Measurements from ENCODE around the gene CXCL3. TPM values are rescaled to one million over a fixed set of nuclear protein-coding genes. Genes with fewer than 3 reads are reported as not detected.

CXCL3 gene
- total and polyA plus RNA-seq, 10 of the 15 experiments (the other 5 are each of a cell fraction or from before 2014, with no cell fraction given) = not detected

DNA sequence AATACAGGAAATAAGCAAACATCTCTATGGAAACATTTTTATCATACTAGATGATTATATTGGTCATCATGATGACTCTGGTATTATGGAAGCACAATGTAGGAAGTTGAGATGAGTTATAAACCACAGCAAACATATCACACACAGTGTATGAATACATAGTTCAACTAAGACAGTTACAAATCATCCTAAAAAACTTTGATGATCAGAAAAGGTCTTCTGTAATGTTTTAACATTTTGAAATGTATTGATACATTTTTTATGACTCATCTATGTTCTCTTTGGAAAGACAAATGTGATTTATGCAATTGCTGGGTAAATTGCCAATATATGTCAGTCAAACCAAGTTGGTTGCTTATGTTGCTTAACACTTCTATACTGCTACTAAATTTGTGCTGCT, 4.8 kb downstream of the CXCL3 start:
- CTCF ChIA-PET = no interaction called here

More for the DNA sequence above, 4.8 kb downstream of the CXCL3 start:
- ChIA-PET POLR2A (no interaction called here), SMC1A (ENCODE audit: uncharacterized antibody, unreplicated experiment) (no interaction called here), RAD21 (ENCODE audit: unreplicated experiment) (no interaction called here)
- no peak overlapping the region for H3K4me3 ChIP-seq
- H3K36me3 ChIP-seq (ENCODE audit: control insufficient read depth in 2 of 2, insufficient read depth in 2 of 2, low read length in 1 of 2) = no peaks in the 10 kb centered on the region
- BruUV-seq (replicated peaks) = no TSS peak
- H3K4me1 ChIP-seq (ENCODE audit: control insufficient read depth, insufficient read depth, low read length) = peaks cover 3% of the 10 kb centered on the region; the same call in 1 of the 2 replicates
- H3K9ac ChIP-seq (ENCODE audit: control insufficient read depth, insufficient read depth, low read length) = no peak overlapping the region
- H3K27me3 ChIP-seq (replicated peaks in 1 of 2; ENCODE audit: control insufficient read depth in 2 of 2, insufficient read depth in 2 of 2, low read length in 1 of 2) = peaks cover 1 to 6% of the 10 kb centered on the region in 2 experiments; a peak in 1 of 4 replicates
- DNase-seq (ENCODE audit: low read depth, low spot score) (no peak), FAIRE-seq (no peak), ATAC-seq (no peak)
- TF ChIP-seq YBX1 (IDR thresholded peaks at IDR 0.05) (no peak), CEBPB (IDR thresholded peaks at IDR 0.05; ENCODE audit: borderline replicate concordance in 1 of 2, low read depth in 2 of 2, low read length in 2 of 2) (no peak), IKZF1 (conservative IDR thresholded peaks at IDR 0.05) (no peak), STAT3 (IDR thresholded peaks at IDR 0.05; ENCODE audit: low read depth, low read length) (no peak), KDM1A (IDR thresholded peaks at IDR 0.05; ENCODE audit: borderline replicate concordance) (no peak), FOXM1 (IDR thresholded peaks at IDR 0.05; ENCODE audit: low read depth, low read length) (no peak), SMAD1 (IDR thresholded peaks at IDR 0.05; ENCODE audit: low read depth, partially characterized antibody) (no peak), POLR2AphosphoS5 (IDR thresholded peaks at IDR 0.05; ENCODE audit: low read length) (no peak), SPI1 (IDR thresholded peaks at IDR 0.05; ENCODE audit: borderline replicate concordance, insufficient read depth, low read depth, low read length) (no peak), ZSCAN29 (IDR thresholded peaks at IDR 0.05) (no peak), RUNX3 (IDR thresholded peaks at IDR 0.05; ENCODE audit: low read length) (no peak), EED (IDR thresholded peaks at IDR 0.05; ENCODE audit: low read depth) (no peak), FOXK2 (IDR thresholded peaks at IDR 0.05) (no peak), GABPA (IDR thresholded peaks at IDR 0.05; ENCODE audit: low read depth) (no peak)
- TF ChIP-seq, protein P1, sequence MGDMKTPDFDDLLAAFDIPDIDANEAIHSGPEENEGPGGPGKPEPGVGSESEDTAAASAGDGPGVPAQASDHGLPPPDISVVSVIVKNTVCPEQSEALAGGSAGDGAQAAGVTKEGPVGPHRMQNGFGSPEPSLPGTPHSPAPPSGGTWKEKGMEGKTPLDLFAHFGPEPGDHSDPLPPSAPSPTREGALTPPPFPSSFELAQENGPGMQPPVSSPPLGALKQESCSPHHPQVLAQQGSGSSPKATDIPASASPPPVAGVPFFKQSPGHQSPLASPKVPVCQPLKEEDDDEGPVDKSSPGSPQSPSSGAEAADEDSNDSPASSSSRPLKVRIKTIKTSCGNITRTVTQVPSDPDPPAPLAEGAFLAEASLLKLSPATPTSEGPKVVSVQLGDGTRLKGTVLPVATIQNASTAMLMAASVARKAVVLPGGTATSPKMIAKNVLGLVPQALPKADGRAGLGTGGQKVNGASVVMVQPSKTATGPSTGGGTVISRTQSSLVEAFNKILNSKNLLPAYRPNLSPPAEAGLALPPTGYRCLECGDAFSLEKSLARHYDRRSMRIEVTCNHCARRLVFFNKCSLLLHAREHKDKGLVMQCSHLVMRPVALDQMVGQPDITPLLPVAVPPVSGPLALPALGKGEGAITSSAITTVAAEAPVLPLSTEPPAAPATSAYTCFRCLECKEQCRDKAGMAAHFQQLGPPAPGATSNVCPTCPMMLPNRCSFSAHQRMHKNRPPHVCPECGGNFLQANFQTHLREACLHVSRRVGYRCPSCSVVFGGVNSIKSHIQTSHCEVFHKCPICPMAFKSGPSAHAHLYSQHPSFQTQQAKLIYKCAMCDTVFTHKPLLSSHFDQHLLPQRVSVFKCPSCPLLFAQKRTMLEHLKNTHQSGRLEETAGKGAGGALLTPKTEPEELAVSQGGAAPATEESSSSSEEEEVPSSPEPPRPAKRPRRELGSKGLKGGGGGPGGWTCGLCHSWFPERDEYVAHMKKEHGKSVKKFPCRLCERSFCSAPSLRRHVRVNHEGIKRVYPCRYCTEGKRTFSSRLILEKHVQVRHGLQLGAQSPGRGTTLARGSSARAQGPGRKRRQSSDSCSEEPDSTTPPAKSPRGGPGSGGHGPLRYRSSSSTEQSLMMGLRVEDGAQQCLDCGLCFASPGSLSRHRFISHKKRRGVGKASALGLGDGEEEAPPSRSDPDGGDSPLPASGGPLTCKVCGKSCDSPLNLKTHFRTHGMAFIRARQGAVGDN (IDR thresholded peaks at IDR 0.05) = no peak
- TF ChIP-seq, protein P2, sequence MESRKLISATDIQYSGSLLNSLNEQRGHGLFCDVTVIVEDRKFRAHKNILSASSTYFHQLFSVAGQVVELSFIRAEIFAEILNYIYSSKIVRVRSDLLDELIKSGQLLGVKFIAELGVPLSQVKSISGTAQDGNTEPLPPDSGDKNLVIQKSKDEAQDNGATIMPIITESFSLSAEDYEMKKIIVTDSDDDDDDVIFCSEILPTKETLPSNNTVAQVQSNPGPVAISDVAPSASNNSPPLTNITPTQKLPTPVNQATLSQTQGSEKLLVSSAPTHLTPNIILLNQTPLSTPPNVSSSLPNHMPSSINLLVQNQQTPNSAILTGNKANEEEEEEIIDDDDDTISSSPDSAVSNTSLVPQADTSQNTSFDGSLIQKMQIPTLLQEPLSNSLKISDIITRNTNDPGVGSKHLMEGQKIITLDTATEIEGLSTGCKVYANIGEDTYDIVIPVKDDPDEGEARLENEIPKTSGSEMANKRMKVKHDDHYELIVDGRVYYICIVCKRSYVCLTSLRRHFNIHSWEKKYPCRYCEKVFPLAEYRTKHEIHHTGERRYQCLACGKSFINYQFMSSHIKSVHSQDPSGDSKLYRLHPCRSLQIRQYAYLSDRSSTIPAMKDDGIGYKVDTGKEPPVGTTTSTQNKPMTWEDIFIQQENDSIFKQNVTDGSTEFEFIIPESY (IDR thresholded peaks at IDR 0.05) = no peak
- H3K4me2 ChIP-seq (ENCODE audit: control insufficient read depth, insufficient read depth) = no peak overlapping the region
- no peak overlapping the region for H2AFZ ChIP-seq (ENCODE audit: control insufficient read depth, low read depth, low read length)
- no peaks in the 10 kb centered on the region for H4K20me1 ChIP-seq (ENCODE audit: control insufficient read depth, insufficient read depth)
- intact Hi-C loops (cut with micrococcal nuclease; ENCODE audit: unreplicated experiment) (loop anchor here (10.0 kb wide), 1 partner anchor 369 kb away; no protein-coding TSS in a partner anchor), in situ Hi-C loops (cut with MboI) (no loop called here)
- no peaks in the 10 kb centered on the region for H3K9me3 ChIP-seq (replicated peaks; ENCODE audit: control insufficient read depth, insufficient read depth, low read length)
- H3K79me2 ChIP-seq (ENCODE audit: control insufficient read depth, insufficient read depth, low read length) = no peaks in the 10 kb centered on the region
- H3K27ac ChIP-seq (ENCODE audit: control insufficient read depth, insufficient read depth) = no peak overlapping the region
